K562 (cell line): ENCODE measurements around the gene TUT1. TPM values are rescaled to one million over a fixed set of nuclear protein-coding genes. Genes with fewer than 3 reads are reported as not detected.

Experiments
- ARHGAP35 ChIP-seq: fragments of 450-650 bp; IDR thresholded peaks from 2 replicates; pipeline ENCODE4 v1.6.1; 2018; ENCODE audit not compliant: partially characterized antibody
- CBX3 ChIP-seq, 2 experiments: IDR thresholded peaks; 1 replicate in 1 of 2; 2 replicates in 1 of 2; pipeline ENCODE4 v1.6.1; 2012; ENCODE audit warnings: inconsistent platforms in 2 of 2, low read length in 2 of 2, borderline replicate concordance in 1 of 2, control low read depth in 1 of 2
- CHD1 ChIP-seq: fragments of 200-600 bp; sonication (generic); IDR thresholded peaks from one replicate; pipeline ENCODE4 v1.6.1; 2012; ENCODE audit warnings: mild to moderate bottlenecking, moderate library complexity, low read length, inconsistent platforms
- ETV6 ChIP-seq, 3 experiments: fragments of 150-350 bp in 1 of 3; sonication (generic) in 1 of 3; formaldehyde crosslinking in 1 of 3; IDR thresholded peaks; 2 replicates each; pipeline versions ENCODE4 v1.6.1 to v1.8.0; 2014 to 2022; ENCODE audit warnings: borderline replicate concordance in 2 of 3, low read depth in 2 of 3, antibody characterized with exemption in 1 of 3, low read length in 1 of 3, mild to moderate bottlenecking in 1 of 3, missing genetic modification reagents in 1 of 3
- GABPB1 ChIP-seq: sonication (generic); formaldehyde crosslinking; IDR thresholded peaks from 2 replicates; pipeline ENCODE4 v1.8.0; 2022; ENCODE audit warnings: mild to moderate bottlenecking, missing genetic modification reagents
- MAZ ChIP-seq, 2 experiments: fragments of 450-650 bp in 1 of 2; sonication (generic) in 1 of 2; formaldehyde crosslinking; IDR thresholded peaks in 1 of 2; conservative IDR thresholded peaks in 1 of 2; 2 replicates each; pipeline versions ENCODE4 v1.4.0 to v1.5.0; 2020; ENCODE audit warnings: mild to moderate bottlenecking in 1 of 2, missing genetic modification reagents in 1 of 2
- MCM5 ChIP-seq: fragments of 450-650 bp; IDR thresholded peaks from 2 replicates; pipeline ENCODE4 v1.6.1; 2016; ENCODE audit warnings: low read depth
- NFXL1 ChIP-seq: fragments of 450-650 bp; formaldehyde crosslinking; IDR thresholded peaks from 2 replicates; pipeline ENCODE4 v1.4.0; 2021; ENCODE audit warnings: mild to moderate bottlenecking
- PHTF2 ChIP-seq: fragments of 250-450 bp; sonication (Bioruptor Pico); IDR thresholded peaks from 2 replicates; pipeline ENCODE4 v1.5.0; 2021; ENCODE audit warnings: mild to moderate bottlenecking
- POLR2G ChIP-seq: fragments of 200-400 bp; formaldehyde crosslinking; IDR thresholded peaks from 2 replicates; pipeline ENCODE4 v1.6.1; 2017; ENCODE audit warnings: low read depth, mild to moderate bottlenecking, antibody characterized with exemption, low read length, moderate library complexity
- RBM25 ChIP-seq: fragments of 200-400 bp; formaldehyde crosslinking; IDR thresholded peaks from 2 replicates; pipeline ENCODE4 v1.6.1; 2018; ENCODE audit warnings: low read length, low read depth, moderate library complexity; ENCODE audit not compliant: severe bottlenecking
- SAFB2 ChIP-seq: fragments of 200-400 bp; formaldehyde crosslinking; IDR thresholded peaks from 2 replicates; pipeline ENCODE4 v1.6.1; 2018; ENCODE audit warnings: borderline replicate concordance, low read length, low read depth, moderate library complexity; ENCODE audit not compliant: severe bottlenecking
- SIN3B ChIP-seq: fragments of 450-650 bp; IDR thresholded peaks from 2 replicates; pipeline ENCODE4 v1.6.1; 2017; ENCODE audit warnings: low read depth, mild to moderate bottlenecking, moderate library complexity
- THRAP3 ChIP-seq: fragments of 450-650 bp; IDR thresholded peaks from 2 replicates; pipeline ENCODE4 v1.6.1; 2016; ENCODE audit warnings: mild to moderate bottlenecking, inconsistent platforms, borderline replicate concordance
- ZBTB49 ChIP-seq: sonication (generic); formaldehyde crosslinking; IDR thresholded peaks from 2 replicates; pipeline ENCODE4 v1.8.0; 2022; ENCODE audit warnings: missing genetic modification reagents, mild to moderate bottlenecking, borderline replicate concordance
- ZNF140 ChIP-seq: fragments of 250-450 bp; sonication (Bioruptor Pico); IDR thresholded peaks from 2 replicates; pipeline ENCODE4 v1.8.0; 2021; ENCODE audit warnings: moderate library complexity, mild to moderate bottlenecking, inconsistent platforms
- ZNF165 ChIP-seq: fragments of 250-450 bp; sonication (Bioruptor Pico); IDR thresholded peaks from 2 replicates; pipeline ENCODE4 v1.4.0; 2020; ENCODE audit warnings: borderline replicate concordance
- ZNF184 ChIP-seq: sonication (generic); formaldehyde crosslinking; IDR thresholded peaks from 2 replicates; pipeline ENCODE4 v1.5.0; 2020; ENCODE audit warnings: missing genetic modification reagents
- ZNF212 ChIP-seq: fragments of 450-650 bp; formaldehyde crosslinking; IDR thresholded peaks from 2 replicates; pipeline ENCODE4 v1.4.0; 2020; ENCODE audit warnings: mild to moderate bottlenecking
- ZNF277 ChIP-seq: fragments of 250-450 bp; sonication (Bioruptor Pico); IDR thresholded peaks from 2 replicates; pipeline ENCODE4 v1.8.0; 2022; ENCODE audit warnings: inconsistent platforms, mild to moderate bottlenecking, moderate library complexity, borderline replicate concordance
- ZNF3 ChIP-seq: fragments of 250-450 bp; sonication (Bioruptor Pico); IDR thresholded peaks from 2 replicates; pipeline ENCODE4 v1.5.0; 2021; ENCODE audit warnings: mild to moderate bottlenecking, moderate library complexity
- ZNF408 ChIP-seq: fragments of 250-450 bp; sonication (Bioruptor Pico); IDR thresholded peaks from 2 replicates; pipeline ENCODE4 v1.4.0; 2020; ENCODE audit warnings: low read depth, mild to moderate bottlenecking, moderate library complexity
- ZNF445 ChIP-seq: fragments of 250-450 bp; sonication (Bioruptor Pico); IDR thresholded peaks from 2 replicates; pipeline ENCODE4 v1.4.0; 2020; ENCODE audit warnings: low read depth, mild to moderate bottlenecking, moderate library complexity
- ZNF79 ChIP-seq: fragments of 250-450 bp; sonication (Bioruptor Pico); IDR thresholded peaks from 2 replicates; pipeline ENCODE4 v1.4.0; 2020; ENCODE audit warnings: low read depth, mild to moderate bottlenecking, moderate library complexity
- polyA plus RNA-seq, 8 experiments: library from polyadenylated mRNA; depleted of rRNA in 4 of 8; stranded (reverse) in 5 of 8; unstranded in 3 of 8; fragments of >200 nt; fragmentation: Nextera tagmentation in 2 of 8; fragmentation: Illumina TruSeq in 1 of 8; extraction: Ambion mirVana in 2 of 8; extraction: Trizol in 1 of 8; gene quantifications; 2 replicates each; pipeline versions ENCODE4 v1.2.1 to v1.2.3, GENCODE V29; 2011 to 2014; ENCODE audit warnings: inconsistent platforms in 1 of 8, missing spikeins in 1 of 8
- total RNA-seq, 7 experiments: library from RNA; depleted of rRNA in 6 of 7; stranded (reverse); fragments of >200 nt in 6 of 7; fragmentation: Illumina TruSeq in 2 of 7; extraction: Trizol in 2 of 7; gene quantifications; 2 replicates each; pipeline versions ENCODE4 v1.2.1 to v1.2.3, GENCODE V29; 2011 to 2021; ENCODE audit warnings: low replicate concordance in 1 of 7

TUT1 gene
- total and polyA plus RNA-seq, 9 of the 15 experiments (the other 6 are each of a cell fraction or from before 2014, with no cell fraction given): 0.66 to 44.3 (median 15.7) TPM

GRCh38 chr11:62573592-62574362, 17.5 kb downstream of the TUT1 start, which contains the start of gene EEF1G (continued):
- no peak for TF ChIP-seq ZBTB49 (CRISPR knock-in tag)
- TF ChIP-seq ARHGAP35: no peak
- TF ChIP-seq SAFB2: no peak
- TF ChIP-seq ZNF165 (CRISPR knock-in tag): no peak
- TF ChIP-seq SIN3B: no peak
- no peak for TF ChIP-seq CBX3 (IDR thresholded peaks at IDR 0.05; ENCODE audit: borderline replicate concordance in 1 of 2, low read length in 2 of 2)
- no peak for TF ChIP-seq ZNF140 (CRISPR knock-in tag)
- TF ChIP-seq CHD1: no peak
- TF ChIP-seq ETV6 (IDR thresholded peaks at IDR 0.05; ENCODE audit: borderline replicate concordance in 1 of 2, low read depth in 2 of 2, low read length in 1 of 2): no peak
- peak; percentile 16; the same call in 1 of the 2 replicates for TF ChIP-seq ETV6 (CRISPR knock-in tag; IDR thresholded peaks at IDR 0.05; ENCODE audit: borderline replicate concordance)
- no peak for TF ChIP-seq ZNF408 (CRISPR knock-in tag)
- TF ChIP-seq PHTF2 (CRISPR knock-in tag): 0 out of 2 replicates have a peak, but pooled peaks have one; percentile 61
- no peak for TF ChIP-seq ZNF3
- TF ChIP-seq POLR2G: peak; percentile 93
- TF ChIP-seq ZNF79 (CRISPR knock-in tag): no peak
- no peak for TF ChIP-seq ZNF184 (CRISPR knock-in tag)
- TF ChIP-seq GABPB1 (CRISPR knock-in tag): no peak; the same call in 1 of the 2 replicates
- TF ChIP-seq ZNF277: no peak
- no peak for TF ChIP-seq NFXL1
- no peak for TF ChIP-seq RBM25
- no peak; the same call in 1 of the 2 replicates for TF ChIP-seq THRAP3
- TF ChIP-seq MCM5: no peak
- TF ChIP-seq ZNF445 (CRISPR knock-in tag): no peak
- TF ChIP-seq MAZ (CRISPR knock-in tag; conservative IDR thresholded peaks at IDR 0.05 in 1 of 2, IDR thresholded peaks at IDR 0.05 in 1 of 2): peak; percentile 90 to 97
- TF ChIP-seq ZNF212: no peak
